Ectodermal cell (in vitro differentiated cells): ENCODE measurements around the gene ABCA2.

Experiments
- H3K27ac ChIP-seq: 2 replicates; pipeline ENCODE4 v1.7.0; 2013; ENCODE audit warnings: mild to moderate bottlenecking, low read depth, low read length; ENCODE audit not compliant: insufficient read depth, poor library complexity, severe bottlenecking
- H3K27me3 ChIP-seq: 2 replicates; pipeline ENCODE4 v1.7.0; 2013; ENCODE audit warnings: mild to moderate bottlenecking, low read length; ENCODE audit not compliant: insufficient read depth, control insufficient read depth, poor library complexity, severe bottlenecking
- H3K36me3 ChIP-seq: one replicate; pipeline ENCODE4 v1.7.0; 2013; ENCODE audit warnings: low read length; ENCODE audit not compliant: control insufficient read depth, insufficient read depth
- H3K4me1 ChIP-seq: one replicate; pipeline ENCODE4 v1.7.0; 2013; ENCODE audit warnings: low read length; ENCODE audit not compliant: control insufficient read depth, insufficient read depth
- H3K4me3 ChIP-seq: 2 replicates; pipeline ENCODE4 v1.7.0; 2013; ENCODE audit warnings: low read depth, low read length, control low read depth; ENCODE audit not compliant: insufficient read depth
- H3K9me3 ChIP-seq: 2 replicates; pipeline ENCODE4 v1.7.0; 2013; ENCODE audit warnings: mild to moderate bottlenecking, low read length, moderate library complexity; ENCODE audit not compliant: control insufficient read depth
- WGBS, 2 experiments: methylation state at CpG; one replicate each; pipeline ENCODE4 v1.1.7; 2013; ENCODE audit warnings: missing lambda C conversion rate in 2 of 2; 5-methylcytosine and 5-hydroxymethylcytosine counted together

ABCA2 gene

DNA sequence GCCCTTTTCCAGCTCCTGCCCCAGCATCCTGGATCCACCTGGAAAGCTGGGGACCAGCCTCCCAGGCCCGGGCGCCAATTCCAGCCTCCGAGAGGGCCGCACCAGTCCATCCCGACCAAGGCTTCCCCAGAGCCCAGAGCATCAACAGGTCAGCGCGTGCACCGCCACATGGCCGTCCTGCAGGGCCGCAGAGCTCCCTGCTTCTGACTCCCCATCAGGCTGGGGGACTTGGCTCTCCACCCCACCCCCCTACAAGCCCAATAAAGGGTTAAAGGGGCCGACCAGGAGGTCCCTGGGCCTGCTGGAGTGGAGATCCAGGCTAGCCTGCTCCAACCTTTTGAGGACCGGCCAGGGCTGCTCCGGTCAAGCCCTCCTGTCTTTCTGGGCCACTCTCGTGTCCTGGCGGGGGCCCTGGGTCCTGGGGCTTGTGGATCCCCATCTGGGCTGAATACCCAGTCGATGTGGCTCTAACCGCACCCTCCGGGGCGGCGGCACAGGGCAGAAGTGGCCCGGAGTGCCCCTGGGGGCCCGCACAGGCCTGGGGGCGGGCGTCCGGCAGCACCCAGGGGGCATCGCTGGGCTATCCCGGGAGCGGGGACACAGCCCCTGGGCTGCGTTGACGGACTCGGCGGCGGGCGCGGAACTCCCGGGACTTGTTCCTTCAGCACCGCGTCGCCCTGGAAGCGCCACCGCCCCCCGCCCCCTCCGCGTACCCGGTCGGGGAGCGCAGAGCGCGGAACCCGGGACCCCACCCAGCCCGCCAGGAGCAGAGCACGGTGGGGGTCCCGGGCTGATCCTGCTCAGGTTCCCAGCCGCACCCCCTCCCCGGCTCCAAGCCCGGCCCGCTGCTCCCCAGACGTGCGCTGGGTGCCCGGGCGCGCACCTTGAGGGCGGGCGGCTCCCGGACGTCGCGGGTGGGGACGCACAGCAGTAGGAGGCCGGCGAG lies 25.2 kb upstream of the ABCA2 start:
- Histone ChIP-seq H3K9me3 (no peaks in the 10 kb centered on the region), H3K4me3 (peak overlapping the region; percentile 25), H3K27me3 (peaks cover 88% of the 10 kb centered on the region), H3K27ac (no peak overlapping the region), H3K36me3 (no peaks in the 10 kb centered on the region), H3K4me1 (peaks cover 10% of the 10 kb centered on the region)
- 14 to 15% methylated on average over 71 of the region's 71 CpGs for WGBS, 2 experiments

DNA sequence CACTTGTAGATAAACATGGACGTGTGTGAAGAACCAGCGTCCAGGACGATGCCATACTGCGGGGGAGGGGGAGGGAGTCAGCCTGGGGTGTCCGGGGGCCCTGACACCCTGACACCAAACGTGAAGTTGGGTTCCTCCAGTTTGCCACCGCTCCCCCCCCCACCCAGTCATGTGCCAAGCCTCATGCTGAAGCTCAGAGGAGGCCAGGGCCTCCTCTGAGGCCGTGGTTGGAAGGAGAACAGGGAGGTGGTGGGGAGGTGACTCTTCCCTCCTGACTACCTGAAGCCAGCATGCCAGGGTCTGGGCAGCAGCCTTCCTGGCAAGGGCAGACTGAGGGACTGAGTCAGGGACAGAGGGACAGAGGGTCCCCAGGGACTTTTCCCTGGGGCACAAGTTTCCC lies 24.3 kb upstream of the ABCA2 start:
- 85% methylated on average over 8 of the region's 8 CpGs for WGBS, 2 experiments
- peaks cover 96% of the 10 kb centered on the region for H3K27me3 ChIP-seq

DNA sequence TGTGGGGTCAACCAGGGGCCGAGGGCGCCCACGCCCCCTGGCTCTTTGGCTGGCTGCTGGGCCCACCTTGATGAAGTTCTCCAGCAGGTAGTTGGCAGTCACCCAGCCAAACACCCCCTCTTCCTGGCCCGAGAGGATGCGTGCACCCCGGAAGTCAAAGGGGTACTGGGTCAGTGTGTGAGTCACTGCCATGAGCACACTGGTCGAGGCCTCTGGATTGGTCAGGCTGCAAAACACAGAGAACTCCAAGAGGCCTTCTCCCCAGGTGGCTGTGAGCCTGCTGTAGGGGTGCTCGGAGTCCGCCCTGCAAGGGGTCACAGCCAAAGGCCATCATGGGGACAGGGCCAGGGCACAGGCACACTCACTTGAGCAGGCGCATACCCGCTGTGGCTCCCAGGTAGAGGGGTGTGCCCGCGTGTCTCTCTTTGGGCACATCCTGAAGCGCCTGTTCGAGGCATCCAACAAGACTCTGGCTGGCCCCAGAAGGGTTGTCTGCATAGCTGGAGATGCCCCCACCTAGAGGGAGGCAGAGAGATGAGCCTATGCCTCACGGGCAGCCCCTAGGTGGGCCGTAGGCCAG lies 23.2 kb upstream of the ABCA2 start:
- H3K4me1 ChIP-seq = peaks cover 10% of the 10 kb centered on the region
- H3K4me3 ChIP-seq = no peak overlapping the region
- H3K27me3 ChIP-seq = peaks cover 99% of the 10 kb centered on the region
- H3K27ac ChIP-seq = no peak overlapping the region
- H3K9me3 ChIP-seq = no peaks in the 10 kb centered on the region
- H3K36me3 ChIP-seq = no peaks in the 10 kb centered on the region
- WGBS, 2 experiments = 93% methylated on average over 17 of the region's 17 CpGs

More for the DNA sequence above, 24.3 kb upstream of the ABCA2 start:
- H3K36me3 ChIP-seq = no peaks in the 10 kb centered on the region
- H3K9me3 ChIP-seq = no peaks in the 10 kb centered on the region
- H3K4me3 ChIP-seq = no peak overlapping the region
- no peak overlapping the region for H3K27ac ChIP-seq
- peaks cover 10% of the 10 kb centered on the region for H3K4me1 ChIP-seq

DNA sequence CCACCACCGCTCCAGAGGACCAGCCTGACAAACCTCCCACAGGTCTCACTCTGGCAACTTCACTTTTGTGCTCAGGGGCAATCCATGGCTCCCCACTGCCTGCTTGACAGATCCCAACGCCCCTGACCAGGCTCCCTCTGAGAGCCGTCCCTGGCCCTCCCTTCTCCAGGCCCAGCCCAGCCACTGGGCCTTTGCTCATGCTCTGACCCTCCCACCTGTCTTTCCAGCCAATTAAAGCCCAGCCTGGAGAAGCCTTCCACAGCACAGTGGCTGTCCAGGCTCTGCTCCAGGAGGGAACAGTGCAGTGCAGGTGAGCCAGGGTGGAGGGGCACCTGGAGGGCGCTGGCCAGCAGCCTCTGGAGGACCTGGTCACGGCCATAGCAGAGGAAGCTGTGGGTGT lies 22.5 kb upstream of the ABCA2 start:
- Histone ChIP-seq H3K4me1 (peaks cover 5% of the 10 kb centered on the region), H3K36me3 (no peaks in the 10 kb centered on the region), H3K27me3 (peaks cover 100% of the 10 kb centered on the region), H3K9me3 (no peaks in the 10 kb centered on the region), H3K27ac (no peak overlapping the region), H3K4me3 (no peak overlapping the region)
- WGBS, 2 experiments = 78 to 80% methylated on average over 5 of the region's 5 CpGs

DNA sequence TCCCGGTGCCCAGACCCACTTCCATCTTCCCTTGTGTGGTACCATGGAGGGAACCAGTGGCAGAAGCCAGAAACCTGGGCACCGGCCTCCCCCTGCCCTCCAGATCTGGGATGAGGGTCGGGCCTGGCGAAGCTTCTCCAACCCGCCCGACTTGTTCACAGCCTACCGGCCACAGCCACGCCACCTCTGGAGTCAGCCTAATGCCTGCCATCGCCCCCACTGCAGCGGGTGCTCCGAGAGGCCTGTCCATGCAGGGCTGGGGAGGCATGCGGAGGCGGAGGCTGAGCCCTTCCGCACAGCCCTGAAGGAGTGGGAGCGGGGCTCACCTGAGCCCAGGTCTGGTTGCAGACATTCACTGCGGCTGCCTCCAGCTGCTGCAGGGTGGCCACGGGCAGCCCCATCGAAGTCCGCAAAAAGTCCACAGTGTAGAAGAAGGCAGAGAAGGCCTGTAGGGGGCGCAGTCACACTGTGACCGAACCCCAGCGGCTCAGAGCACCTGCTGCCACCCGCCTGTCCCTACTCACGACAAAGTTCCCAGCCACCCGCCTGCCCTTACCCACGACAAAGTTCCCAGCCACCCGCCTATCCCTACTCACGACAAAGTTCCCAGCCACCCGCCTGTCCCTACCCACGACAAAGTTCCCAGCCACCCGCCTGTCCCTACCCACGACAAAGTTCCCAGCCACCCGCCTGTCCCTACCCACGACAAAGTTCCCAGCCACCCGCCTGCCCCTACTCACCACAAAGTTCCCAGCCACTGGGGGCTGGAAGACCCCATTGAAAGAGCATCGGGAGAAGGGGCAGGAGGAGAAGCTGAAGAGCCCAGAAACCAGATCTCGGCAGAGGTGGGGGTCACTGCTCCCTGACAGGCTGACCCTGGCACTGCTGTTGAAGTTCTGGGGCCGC lies 21.8 kb upstream of the ABCA2 start:
- peaks cover 100% of the 10 kb centered on the region for H3K27me3 ChIP-seq
- WGBS, 2 experiments = 46 to 47% methylated on average over 38 of the region's 38 CpGs

DNA sequence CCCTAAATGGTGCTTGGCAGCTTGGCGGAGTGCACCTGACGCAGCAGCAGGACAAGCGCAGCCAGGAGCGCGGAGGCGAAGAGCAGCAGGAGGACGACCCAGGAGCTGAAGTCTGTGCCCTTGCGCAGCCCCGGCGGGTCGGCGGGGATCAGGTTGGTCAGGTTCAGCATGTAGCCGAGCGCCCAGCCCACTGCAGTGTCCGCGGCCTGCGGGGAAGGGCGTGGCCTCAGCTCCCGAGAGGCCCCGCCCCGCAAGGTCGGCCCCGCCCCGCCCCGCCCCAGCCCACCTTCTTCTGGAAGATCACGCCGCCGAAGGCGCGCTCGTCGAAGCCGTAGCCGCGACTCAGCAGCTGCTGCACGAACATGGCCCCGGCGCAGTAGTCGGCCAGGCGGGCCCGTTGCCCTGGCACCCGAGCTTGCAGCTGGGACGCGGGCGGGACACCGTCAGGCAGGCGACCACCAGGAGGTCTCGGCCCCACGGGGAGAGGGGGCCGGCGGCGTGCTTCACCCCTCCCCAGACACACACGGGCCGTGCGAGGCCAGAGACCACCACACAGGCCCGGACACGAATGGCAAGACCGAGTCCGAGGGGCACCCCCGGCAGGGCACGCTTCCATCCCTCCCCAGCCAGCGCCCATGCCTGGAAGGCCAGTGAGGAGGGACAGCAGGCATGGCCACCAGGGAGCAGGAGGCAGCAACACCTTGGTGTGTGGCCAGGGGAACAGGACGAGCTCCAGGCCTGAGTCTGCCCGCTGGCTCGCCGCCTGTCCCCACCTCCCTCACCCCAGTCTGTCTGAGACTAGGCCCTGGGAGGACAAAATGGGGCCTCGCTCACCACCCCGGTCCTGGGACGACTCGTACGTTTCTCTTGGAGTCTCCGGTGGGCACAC lies 20.9 kb upstream of the ABCA2 start:
- Histone ChIP-seq H3K36me3 (no peaks in the 10 kb centered on the region), H3K27me3 (peaks cover 100% of the 10 kb centered on the region), H3K4me1 (peaks cover 9% of the 10 kb centered on the region), H3K9me3 (no peaks in the 10 kb centered on the region), H3K27ac (no peak overlapping the region), H3K4me3 (no peak overlapping the region)
- WGBS, 2 experiments = 54% methylated on average over 72 of the region's 72 CpGs

More for the DNA sequence above, 21.8 kb upstream of the ABCA2 start:
- Histone ChIP-seq H3K9me3 (no peaks in the 10 kb centered on the region), H3K4me3 (no peak overlapping the region), H3K4me1 (peaks cover 6% of the 10 kb centered on the region), H3K27ac (no peak overlapping the region), H3K36me3 (no peaks in the 10 kb centered on the region)

DNA sequence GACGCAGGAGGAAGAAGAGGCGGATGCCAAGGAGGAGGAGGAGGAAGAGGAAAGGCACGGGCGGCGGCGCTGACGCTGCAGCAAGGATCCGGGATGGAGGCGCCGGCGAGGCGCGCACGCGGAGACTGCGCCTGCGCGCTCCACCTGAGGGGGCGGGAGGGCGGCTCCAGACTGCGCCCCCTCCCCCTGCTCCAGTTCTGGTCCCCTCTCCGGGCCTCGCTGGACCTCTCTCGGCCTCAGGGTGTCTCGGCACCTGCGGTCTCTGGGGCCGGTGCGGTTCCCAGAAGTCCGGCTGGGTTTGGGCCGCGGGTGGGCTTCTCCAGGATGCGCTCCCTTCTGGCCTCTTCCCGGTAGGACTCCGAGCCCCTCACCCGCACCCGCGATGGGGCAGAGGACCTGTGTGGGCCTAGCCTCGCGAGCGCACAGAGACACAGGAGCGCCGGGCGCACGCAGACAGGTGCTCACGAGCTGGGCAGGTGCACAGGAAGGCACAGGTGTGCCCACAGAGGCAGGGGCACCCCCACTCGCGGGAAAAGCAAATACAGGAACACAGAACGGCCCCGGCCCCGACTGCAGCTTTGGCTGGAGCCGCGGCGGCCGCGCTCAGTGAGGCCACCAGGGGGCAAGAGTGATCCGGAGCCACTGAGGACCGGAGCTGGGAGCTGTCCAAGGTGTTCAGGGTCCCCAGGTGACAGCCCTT lies 18.2 kb upstream of the ABCA2 start, which contains the start of gene NPDC1:
NPDC1 (minus strand) TSS at position 90 of the 700 bp plus-strand sequence. CDS start 188 bp downstream, outside the sequence.
- Histone ChIP-seq H3K36me3 (no peaks in the 10 kb centered on the region), H3K9me3 (no peaks in the 10 kb centered on the region), H3K27ac (no peak within 1 kb of the TSS), H3K4me1 (peaks cover 9% of the 10 kb centered on the region), H3K27me3 (peaks cover 76% of the 10 kb centered on the region), H3K4me3 (peak within 1 kb of the TSS; percentile 56)
- WGBS, 2 experiments = 1% methylated on average over 57 of the region's 57 CpGs

DNA sequence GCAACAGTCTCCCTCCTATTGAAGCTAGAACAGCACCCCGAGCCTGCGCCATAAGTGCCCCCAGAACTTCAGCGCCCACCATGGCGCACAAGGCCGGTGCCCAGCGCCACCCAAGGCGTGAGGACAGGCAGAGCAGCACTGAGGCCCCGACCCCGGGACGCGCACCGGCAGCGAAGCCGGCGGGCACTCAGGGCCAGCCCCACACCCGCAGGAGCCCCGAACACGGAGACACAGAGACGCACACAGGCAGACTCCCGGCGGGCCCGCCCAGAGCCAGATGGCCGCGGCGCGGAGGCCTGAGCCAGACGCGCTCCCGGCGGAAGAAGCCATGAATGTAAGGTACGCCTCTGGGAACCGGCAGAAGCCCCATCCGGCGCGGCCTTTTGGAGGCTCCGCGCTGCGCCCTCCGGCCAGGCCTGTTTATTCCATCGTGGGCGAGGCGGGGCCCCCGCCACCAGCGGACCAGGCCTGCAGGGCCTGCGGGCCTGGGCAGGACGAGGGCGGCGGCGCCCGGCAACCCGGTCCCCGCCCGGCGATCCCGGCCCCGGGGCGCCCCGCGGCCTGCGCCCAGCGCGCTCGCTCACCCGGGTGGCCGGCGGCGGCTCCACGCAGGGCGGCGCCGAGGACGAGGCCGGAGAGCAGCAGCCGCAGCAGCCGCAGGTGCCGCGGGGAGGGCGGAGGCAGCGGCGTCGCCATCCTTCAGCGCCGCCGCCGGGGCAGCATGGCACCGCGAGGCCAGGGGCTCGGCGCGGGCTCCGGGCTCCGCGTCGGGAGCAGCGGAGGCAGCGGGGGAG lies 17.5 kb upstream of the ABCA2 start:
- no peak overlapping the region for H3K27ac ChIP-seq
- H3K36me3 ChIP-seq = no peaks in the 10 kb centered on the region
- peak overlapping the region; percentile 56 for H3K4me3 ChIP-seq
- WGBS, 2 experiments = 6% methylated on average over 96 of the region's 96 CpGs
- H3K27me3 ChIP-seq = peaks cover 69% of the 10 kb centered on the region
- H3K4me1 ChIP-seq = peaks cover 9% of the 10 kb centered on the region
- no peaks in the 10 kb centered on the region for H3K9me3 ChIP-seq
